Lung microvascular endothelial cell (primary cell): ENCODE data around the gene ATOH8. TPM values are rescaled to one million over a fixed set of nuclear protein-coding genes. Genes with fewer than 3 reads are reported as not detected.

ENCODE experiments used
- DNase-seq, 2 donors: peaks; one replicate each; pipeline versions ENCODE4 v3.0.0 to v3.0.0-alpha.2; 2010; ENCODE audit warnings: low read depth in 2 of 2
- total RNA-seq: library from RNA; depleted of rRNA; stranded (reverse); fragments of >200 nt; gene quantifications from 2 replicates; pipeline ENCODE4 v1.2.1, GENCODE V29; 2014

The ATOH8 gene
- total RNA-seq, 1 donor from 2014 or later, result 44.6 TPM

GRCh38 chr2:85770369-85770768, 16.6 kb downstream of the ATOH8 start:
- no peak for DNase-seq

- no peak for DNase-seq
Measured at GRCh38 chr2:85770786-85771409, 17.1 kb downstream of the ATOH8 start.

GRCh38 chr2:85771486-85771885, 17.7 kb downstream of the ATOH8 start:
- no peak for DNase-seq

GRCh38 chr2:85772019-85772745, 18.4 kb downstream of the ATOH8 start:
- DNase-seq, result peak; percentile 100

- no peak for DNase-seq
Measured at GRCh38 chr2:85772841-85773491, 19.2 kb downstream of the ATOH8 start.

- no peak for DNase-seq
Measured at GRCh38 chr2:85773692-85774091, 19.9 kb downstream of the ATOH8 start.

GRCh38 chr2:85774126-85774978, 20.6 kb downstream of the ATOH8 start:
- DNase-seq, result no peak

- no peak for DNase-seq
Measured at GRCh38 chr2:85775406-85776381, 21.9 kb downstream of the ATOH8 start.

DNA sequence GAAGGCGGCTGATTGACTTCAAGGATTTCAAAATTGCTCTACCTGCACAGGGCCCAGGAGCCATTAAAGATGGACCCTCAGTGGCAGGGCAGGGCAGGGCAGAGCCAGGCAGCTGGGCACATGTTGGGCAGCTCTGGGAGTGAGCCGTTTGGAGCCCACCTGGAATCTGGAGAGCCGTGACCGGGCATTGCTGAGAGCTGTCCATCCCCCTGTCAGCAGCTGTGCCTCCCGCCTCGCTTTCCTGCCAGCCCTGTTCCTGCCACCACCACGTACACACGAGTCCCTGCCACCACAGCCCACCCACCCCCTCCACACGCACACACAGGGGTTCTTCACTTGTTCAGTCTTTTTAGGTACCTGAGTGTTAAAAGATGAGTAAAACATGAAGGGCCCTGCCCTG, 22.9 kb downstream of the ATOH8 start:
- no peak for DNase-seq

DNA sequence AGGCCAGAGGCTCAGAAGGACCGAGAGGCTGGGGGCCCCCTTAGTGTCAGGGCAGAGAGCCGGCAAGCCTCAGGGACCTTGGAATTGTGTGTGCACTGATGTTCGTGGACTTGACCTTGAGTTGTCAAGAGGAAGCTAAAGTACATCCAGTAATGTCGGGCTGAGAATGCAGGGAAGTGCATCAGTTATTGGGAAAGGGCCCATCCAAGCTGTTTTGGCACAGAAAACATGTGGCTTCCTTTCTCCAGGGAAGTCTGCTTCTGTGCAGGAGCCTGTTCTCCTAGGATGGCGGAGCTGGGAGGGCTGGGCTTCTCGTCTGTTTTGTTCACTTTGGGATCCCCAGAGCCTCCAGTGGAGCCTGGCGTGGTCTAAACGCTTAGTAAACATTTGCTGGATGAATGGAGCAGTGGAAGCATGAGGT, 23.7 kb downstream of the ATOH8 start:
- peak in 1 of 2 donors; percentile 77 for DNase-seq

DNA sequence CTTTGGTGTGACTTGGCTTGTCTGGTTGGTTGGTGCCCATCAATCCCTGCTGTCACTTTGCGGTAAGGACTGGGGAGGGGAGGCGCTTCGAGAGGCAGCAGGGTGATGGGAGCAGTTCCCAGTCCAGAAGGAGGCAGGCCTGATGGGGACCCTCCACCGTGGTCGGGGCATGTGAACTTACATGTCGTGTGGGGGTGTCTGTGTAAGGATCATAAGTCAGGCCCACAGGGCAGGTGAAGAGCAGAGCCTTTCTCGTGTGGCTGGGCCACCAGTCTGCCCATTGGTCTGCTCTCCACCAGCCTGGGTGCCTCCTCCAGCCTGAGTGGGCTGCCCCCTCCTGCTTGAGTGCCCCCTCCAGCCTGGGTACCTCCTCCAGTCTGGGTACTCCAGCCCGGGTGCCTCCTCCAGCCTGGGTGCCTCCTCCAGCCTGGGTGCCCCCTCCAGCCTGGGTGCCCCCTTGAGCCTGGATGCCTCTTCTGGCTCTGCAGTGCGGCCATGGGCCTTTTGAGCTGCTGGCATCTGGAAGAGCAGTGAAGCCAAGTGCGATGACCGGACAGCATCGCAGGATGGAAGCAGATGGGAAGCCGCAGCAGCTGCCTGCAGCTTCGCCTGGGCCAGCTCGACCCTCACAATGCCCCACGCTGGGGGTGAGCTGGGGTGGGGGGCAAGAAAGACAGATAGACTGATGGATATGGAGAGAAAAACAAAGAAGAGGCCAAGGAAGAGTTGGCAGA, 25.0 kb downstream of the ATOH8 start:
- no peak for DNase-seq

GRCh38 chr2:85779641-85780315, 26.0 kb downstream of the ATOH8 start:
- DNase-seq, result no peak

DNA sequence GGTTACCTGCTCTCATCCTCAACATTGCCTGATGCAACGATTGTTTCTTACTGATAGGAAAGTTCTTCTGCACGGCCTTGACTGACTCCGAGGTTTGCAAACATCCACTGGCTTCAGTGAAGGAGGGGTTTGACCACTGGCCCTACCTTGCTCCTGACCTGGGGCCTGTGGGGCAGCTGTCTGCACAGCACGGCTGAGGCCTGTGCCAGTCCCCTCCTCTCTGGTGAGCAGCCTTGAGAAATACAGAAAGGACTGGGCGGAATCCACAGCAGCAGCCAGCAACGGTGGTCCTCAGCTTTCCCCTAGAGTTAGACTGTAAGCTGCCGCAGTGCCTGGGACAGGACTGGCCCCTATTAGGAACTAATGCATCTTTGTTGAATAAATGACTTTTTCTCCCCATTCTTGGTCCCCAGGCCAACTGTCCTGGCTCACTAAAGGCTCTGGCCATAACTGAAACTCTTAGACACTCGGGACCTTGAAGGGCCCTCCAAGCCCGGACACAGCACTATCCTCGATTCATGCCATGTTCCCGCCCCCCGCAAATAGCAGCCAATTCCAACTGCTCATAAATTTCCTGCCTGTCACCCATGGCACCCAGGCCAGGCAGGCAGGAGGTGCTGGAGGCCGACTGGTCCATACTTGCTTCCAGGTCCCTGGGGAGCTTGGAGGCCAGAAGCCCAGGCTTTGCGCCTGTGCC, 26.7 kb downstream of the ATOH8 start:
- DNase-seq, result no peak

DNA sequence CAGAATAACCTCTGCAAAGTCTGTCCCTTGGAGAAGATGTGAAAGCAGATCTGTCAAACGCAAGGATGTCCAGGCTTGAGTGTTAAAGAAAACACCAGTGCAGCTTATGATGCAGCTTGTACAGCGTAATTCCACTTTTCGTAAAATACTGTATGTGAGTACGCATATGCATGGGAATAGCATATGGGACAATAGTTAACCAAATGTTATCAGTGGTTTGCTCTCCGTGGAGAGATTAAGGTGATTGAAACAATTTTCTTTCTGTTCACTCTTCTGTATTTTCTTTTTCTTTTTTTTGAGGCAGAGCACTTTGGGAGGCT, 27.2 kb downstream of the ATOH8 start:
- DNase-seq, result no peak

- DNase-seq, result no peak
Measured at GRCh38 chr2:85783796-85784195, 30.0 kb downstream of the ATOH8 start.

- DNase-seq, result no peak
Measured at GRCh38 chr2:85784474-85784986, 30.7 kb downstream of the ATOH8 start.

DNA sequence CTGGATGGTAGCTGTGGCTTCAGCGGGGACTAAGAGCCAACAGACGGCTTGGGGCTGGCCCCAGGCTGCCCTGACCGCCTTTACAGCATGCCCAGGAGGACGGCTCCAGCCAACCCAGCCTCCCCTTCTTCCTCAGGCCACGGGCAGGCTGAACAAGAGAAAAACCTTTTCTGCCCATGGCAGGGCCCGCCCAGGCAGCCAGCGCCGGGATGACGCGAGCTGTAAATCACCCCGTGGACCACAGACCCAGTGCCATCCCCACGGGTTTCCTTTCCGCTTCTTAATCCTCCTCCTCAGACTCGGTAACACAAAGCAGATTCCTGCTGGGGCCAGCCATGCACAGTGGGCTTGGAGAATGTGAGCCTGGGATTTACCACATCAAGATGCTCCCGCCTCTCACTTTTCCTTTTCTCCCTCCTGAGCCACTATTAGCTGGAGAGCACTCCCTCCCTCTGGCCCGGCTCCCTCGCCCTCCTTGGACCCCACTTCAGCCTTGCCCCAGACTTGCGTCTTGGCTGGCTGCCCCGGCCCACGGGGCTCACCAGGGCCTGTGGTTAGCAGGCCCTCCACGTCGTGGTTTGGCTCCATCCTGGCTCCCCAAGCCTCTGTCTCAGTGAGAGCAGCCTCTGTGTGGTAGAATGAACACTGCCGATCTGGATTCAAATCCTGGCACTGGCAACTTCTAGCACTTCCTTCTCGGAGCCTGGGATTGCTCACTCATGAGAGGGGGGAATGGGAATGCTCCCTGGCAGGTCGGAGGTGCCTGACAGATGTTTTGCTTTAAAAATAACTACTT, 31.4 kb downstream of the ATOH8 start:
- DNase-seq, result no peak

DNA sequence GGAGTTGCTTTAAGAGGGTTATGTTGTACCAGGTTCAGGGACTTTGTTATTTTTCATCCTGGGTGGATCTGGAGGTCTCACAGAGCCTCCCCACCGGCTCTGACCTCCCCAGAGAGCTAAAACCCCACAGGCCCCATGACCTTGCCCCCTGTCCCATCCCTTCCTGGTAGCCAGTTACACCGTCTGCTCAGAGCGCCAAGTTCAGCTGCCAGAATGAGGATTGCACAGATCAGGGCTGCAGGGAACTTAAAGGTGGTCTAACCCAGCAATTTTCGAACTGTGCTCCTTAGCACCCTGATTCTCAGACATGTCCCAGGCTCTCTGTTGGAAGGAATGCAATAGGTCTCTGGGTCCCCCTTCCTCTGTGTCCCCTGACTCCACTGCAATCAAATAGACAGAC, 32.1 kb downstream of the ATOH8 start:
- DNase-seq, result no peak
